HEK293 (cell line): ENCODE measurements around the gene TTC34.

ENCODE experiments used
- CTCF ChIA-PET: fragments of 350-600 bp; formaldehyde crosslinking; extraction: SDS; loops from one replicate; lab custom pipeline; 2021; ENCODE audit warnings: antibody characterized with exemption; lab: Yijun Ruan, JAX
- POLR2A ChIA-PET: fragments of 300-600 bp; formaldehyde crosslinking; extraction: SDS; loops from one replicate; lab custom pipeline; 2020; ENCODE audit warnings: antibody characterized with exemption, inconsistent platforms; lab: Yijun Ruan, JAX
- H3K27ac ChIP-seq: fragments of 200-500 bp; sonication (Bioruptor generic); 2 replicates; pipeline ENCODE4 v1.5.1; 2014; ENCODE audit warnings: low read depth, low read length, control low read depth, inconsistent platforms; ENCODE audit errors: extremely low read depth
- H3K36me3 ChIP-seq, 2 experiments: fragments of 200-500 bp in 1 of 2; sonication (Bioruptor generic) in 1 of 2; 1 replicate in 1 of 2; 2 replicates in 1 of 2; pipeline ENCODE4 v1.5.1; 2014 to 2017; ENCODE audit warnings: inconsistent platforms in 2 of 2, low read length in 2 of 2; ENCODE audit not compliant: control insufficient read depth in 2 of 2, insufficient read depth in 1 of 2
- H3K4me1 ChIP-seq: fragments of 200-500 bp; sonication (Bioruptor generic); 2 replicates; pipeline ENCODE4 v1.5.1; 2014; ENCODE audit warnings: mild to moderate bottlenecking, low read length, inconsistent platforms; ENCODE audit not compliant: control insufficient read depth, insufficient read depth
- H3K4me3 ChIP-seq: 2 replicates; pipeline ENCODE4 v1.5.1; 2011; ENCODE audit warnings: low read depth, mild to moderate bottlenecking, control low read depth, low read length, moderate library complexity
- H3K9me3 ChIP-seq: fragments of 200-500 bp; sonication (Bioruptor generic); 2 replicates; pipeline ENCODE4 v1.5.1; 2014; ENCODE audit warnings: low read depth, low read length, inconsistent platforms; ENCODE audit not compliant: control insufficient read depth, insufficient read depth
- BCL11A ChIP-seq: fragments of 450-650 bp; formaldehyde crosslinking; IDR thresholded peaks from 2 replicates; pipeline ENCODE4 v1.5.1; 2016; ENCODE audit warnings: low read depth, missing biosample characterization, missing genetic modification characterization
- GLI2 ChIP-seq: fragments of 450-650 bp; formaldehyde crosslinking; IDR thresholded peaks from 2 replicates; pipeline ENCODE4; 2017; ENCODE audit warnings: missing biosample characterization, missing genetic modification characterization, low read depth, borderline replicate concordance
- GLIS1 ChIP-seq: fragments of 450-650 bp; formaldehyde crosslinking; IDR thresholded peaks from 2 replicates; pipeline ENCODE4 v1.5.1; 2016; ENCODE audit warnings: missing biosample characterization, missing genetic modification characterization
- GLIS2 ChIP-seq: fragments of 450-650 bp; formaldehyde crosslinking; IDR thresholded peaks from 2 replicates; pipeline ENCODE4 v1.5.1; 2016; ENCODE audit warnings: missing biosample characterization, missing genetic modification characterization
- HOXC10 ChIP-seq: sonication (generic); formaldehyde crosslinking; IDR thresholded peaks from 2 replicates; pipeline ENCODE4 v1.8.1; 2023; ENCODE audit warnings: mild to moderate bottlenecking, missing genetic modification reagents
- HOXD13 ChIP-seq: sonication (generic); formaldehyde crosslinking; IDR thresholded peaks from 2 replicates; pipeline ENCODE4 v1.8.0; 2022; ENCODE audit warnings: missing genetic modification reagents, borderline replicate concordance
- KLF9 ChIP-seq: fragments of 450-650 bp; formaldehyde crosslinking; IDR thresholded peaks from 2 replicates; pipeline ENCODE4 v1.5.1; 2016; ENCODE audit warnings: missing biosample characterization, missing genetic modification characterization, low read depth
- SCRT2 ChIP-seq: fragments of 450-650 bp; formaldehyde crosslinking; IDR thresholded peaks from 2 replicates; pipeline ENCODE4 v1.5.1; 2016; ENCODE audit warnings: missing biosample characterization, missing genetic modification characterization
- TCF7L2 ChIP-seq: IDR thresholded peaks from 2 replicates; pipeline ENCODE4 v1.6.1; 2011; ENCODE audit warnings: low read depth, mild to moderate bottlenecking, inconsistent platforms, low read length, moderate library complexity, borderline replicate concordance
- ZBTB10 ChIP-seq: fragments of 450-650 bp; formaldehyde crosslinking; IDR thresholded peaks from 2 replicates; pipeline ENCODE4 v1.5.1; 2016; ENCODE audit warnings: missing biosample characterization, missing genetic modification characterization
- ZFP3 ChIP-seq: fragments of 450-650 bp; formaldehyde crosslinking; IDR thresholded peaks from 2 replicates; pipeline ENCODE4 v1.5.1; 2016; ENCODE audit warnings: low read depth, missing biosample characterization, missing genetic modification characterization
- ZNF174 ChIP-seq: fragments of 450-650 bp; formaldehyde crosslinking; IDR thresholded peaks from 2 replicates; pipeline ENCODE4 v1.5.0; 2017; ENCODE audit warnings: missing biosample characterization, mild to moderate bottlenecking, missing genetic modification characterization
- ZNF366 ChIP-seq: fragments of 450-650 bp; formaldehyde crosslinking; conservative IDR thresholded peaks from 2 replicates; pipeline ENCODE4 v1.5.1; 2016; ENCODE audit warnings: missing biosample characterization, missing genetic modification characterization
- ZNF544 ChIP-seq: fragments of 450-650 bp; formaldehyde crosslinking; IDR thresholded peaks from 2 replicates; pipeline ENCODE4 v1.5.0; 2017; ENCODE audit warnings: missing biosample characterization, missing genetic modification characterization
- ZNF555 ChIP-seq: fragments of 450-650 bp; formaldehyde crosslinking; conservative IDR thresholded peaks from 2 replicates; pipeline ENCODE4 v1.5.1; 2017; ENCODE audit warnings: missing biosample characterization, mild to moderate bottlenecking, missing genetic modification characterization, inconsistent platforms
- ZNF585B ChIP-seq: fragments of 450-650 bp; formaldehyde crosslinking; IDR thresholded peaks from 2 replicates; pipeline ENCODE4 v1.5.1; 2016; ENCODE audit warnings: missing biosample characterization, missing genetic modification characterization
- ZNF658 ChIP-seq: fragments of 450-650 bp; formaldehyde crosslinking; IDR thresholded peaks from 2 replicates; pipeline ENCODE4; 2016; ENCODE audit warnings: missing biosample characterization, missing genetic modification characterization
- ZNF837 ChIP-seq: fragments of 450-650 bp; formaldehyde crosslinking; IDR thresholded peaks from 2 replicates; pipeline ENCODE4 v1.5.1; 2016; ENCODE audit warnings: missing biosample characterization, missing genetic modification characterization
- ZXDB ChIP-seq: fragments of 450-650 bp; formaldehyde crosslinking; IDR thresholded peaks from 2 replicates; pipeline ENCODE4 v1.5.1; 2016; ENCODE audit warnings: missing biosample characterization, missing genetic modification characterization
- TF ChIP-seq, protein P1 (sequence below): fragments of 450-650 bp; formaldehyde crosslinking; IDR thresholded peaks from 2 replicates; pipeline ENCODE4 v1.5.1; 2016; ENCODE audit warnings: missing biosample characterization, missing genetic modification characterization
- TF ChIP-seq, protein P2 (sequence below): fragments of 450-650 bp; formaldehyde crosslinking; IDR thresholded peaks from 2 replicates; pipeline ENCODE4 v1.5.1; 2016; ENCODE audit warnings: missing biosample characterization, missing genetic modification characterization
- TF ChIP-seq, protein P3 (sequence below): fragments of 450-650 bp; formaldehyde crosslinking; conservative IDR thresholded peaks from 2 replicates; pipeline ENCODE4 v1.5.1; 2016; ENCODE audit warnings: low read depth, missing biosample characterization, missing genetic modification characterization

Gene TTC34

DNA sequence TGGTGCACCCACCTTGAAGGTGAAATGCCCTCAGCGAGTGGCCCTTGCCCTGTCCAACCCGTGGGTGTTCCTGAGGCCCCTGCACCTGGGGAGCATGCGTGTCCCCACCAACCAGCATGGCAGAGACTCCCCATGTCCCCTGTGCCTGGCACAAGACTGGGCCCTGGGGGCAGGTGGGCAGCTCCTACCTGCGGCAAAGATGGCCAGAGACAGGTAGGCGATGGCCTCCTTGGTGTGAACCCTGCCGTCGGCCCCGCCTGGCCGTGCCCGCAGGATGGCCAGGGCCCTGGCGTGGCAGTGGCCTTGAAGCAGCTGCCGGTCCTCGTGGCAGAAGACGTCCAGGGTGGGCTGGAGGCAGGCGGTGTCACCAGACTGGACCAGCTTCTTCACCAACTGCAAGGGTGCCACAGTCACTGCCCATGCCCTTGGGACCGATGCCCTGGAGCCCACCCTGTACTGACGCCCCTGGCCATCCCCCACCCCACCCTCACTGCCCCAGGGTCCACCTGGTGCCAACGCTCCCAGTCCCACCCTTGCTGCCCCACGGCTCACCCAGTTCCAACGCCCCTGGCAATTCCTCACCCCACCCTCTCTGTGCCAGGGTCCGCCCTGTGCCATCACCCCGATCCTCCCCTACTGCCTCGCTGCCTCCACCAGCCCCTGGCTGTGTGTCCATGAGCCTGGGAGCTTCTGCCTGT lies 15.7 kb downstream of the TTC34 start:
- H3K27ac ChIP-seq: no peak overlapping the region
- CTCF ChIA-PET: interaction anchor here (0.5 to 0.9 kb wide), 4 partner anchors 230 to 1033 kb away, joined by 3 to 4 read pairs (median 3); partner anchors contain the start of gene TNFRSF14
- no peaks in the 10 kb centered on the region; the same call in 1 of the 2 replicates for H3K9me3 ChIP-seq
- TF ChIP-seq HOXD13 (CRISPR knock-in tag): no peak
- TF ChIP-seq TCF7L2: no peak
- TF ChIP-seq SCRT2: no peak
- TF ChIP-seq, protein P1, sequence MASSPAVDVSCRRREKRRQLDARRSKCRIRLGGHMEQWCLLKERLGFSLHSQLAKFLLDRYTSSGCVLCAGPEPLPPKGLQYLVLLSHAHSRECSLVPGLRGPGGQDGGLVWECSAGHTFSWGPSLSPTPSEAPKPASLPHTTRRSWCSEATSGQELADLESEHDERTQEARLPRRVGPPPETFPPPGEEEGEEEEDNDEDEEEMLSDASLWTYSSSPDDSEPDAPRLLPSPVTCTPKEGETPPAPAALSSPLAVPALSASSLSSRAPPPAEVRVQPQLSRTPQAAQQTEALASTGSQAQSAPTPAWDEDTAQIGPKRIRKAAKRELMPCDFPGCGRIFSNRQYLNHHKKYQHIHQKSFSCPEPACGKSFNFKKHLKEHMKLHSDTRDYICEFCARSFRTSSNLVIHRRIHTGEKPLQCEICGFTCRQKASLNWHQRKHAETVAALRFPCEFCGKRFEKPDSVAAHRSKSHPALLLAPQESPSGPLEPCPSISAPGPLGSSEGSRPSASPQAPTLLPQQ (tag by site-specific recombination): no peak
- TF ChIP-seq ZFP3 (tag by site-specific recombination): no peak
- TF ChIP-seq GLI2: no peak
- TF ChIP-seq, protein P2, sequence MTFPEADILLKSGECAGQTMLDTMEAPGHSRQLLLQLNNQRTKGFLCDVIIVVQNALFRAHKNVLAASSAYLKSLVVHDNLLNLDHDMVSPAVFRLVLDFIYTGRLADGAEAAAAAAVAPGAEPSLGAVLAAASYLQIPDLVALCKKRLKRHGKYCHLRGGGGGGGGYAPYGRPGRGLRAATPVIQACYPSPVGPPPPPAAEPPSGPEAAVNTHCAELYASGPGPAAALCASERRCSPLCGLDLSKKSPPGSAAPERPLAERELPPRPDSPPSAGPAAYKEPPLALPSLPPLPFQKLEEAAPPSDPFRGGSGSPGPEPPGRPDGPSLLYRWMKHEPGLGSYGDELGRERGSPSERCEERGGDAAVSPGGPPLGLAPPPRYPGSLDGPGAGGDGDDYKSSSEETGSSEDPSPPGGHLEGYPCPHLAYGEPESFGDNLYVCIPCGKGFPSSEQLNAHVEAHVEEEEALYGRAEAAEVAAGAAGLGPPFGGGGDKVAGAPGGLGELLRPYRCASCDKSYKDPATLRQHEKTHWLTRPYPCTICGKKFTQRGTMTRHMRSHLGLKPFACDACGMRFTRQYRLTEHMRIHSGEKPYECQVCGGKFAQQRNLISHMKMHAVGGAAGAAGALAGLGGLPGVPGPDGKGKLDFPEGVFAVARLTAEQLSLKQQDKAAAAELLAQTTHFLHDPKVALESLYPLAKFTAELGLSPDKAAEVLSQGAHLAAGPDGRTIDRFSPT (tag by site-specific recombination): no peak
- TF ChIP-seq ZNF555 (tag by site-specific recombination): no peak
- TF ChIP-seq ZNF544 (tag by site-specific recombination): no peak
- TF ChIP-seq ZNF658: no peak
- no peak for TF ChIP-seq KLF9 (tag by site-specific recombination)
- POLR2A ChIA-PET: no interaction called here
- no peaks in the 10 kb centered on the region for H3K4me1 ChIP-seq
- no peak overlapping the region for H3K4me3 ChIP-seq
- no peaks in the 10 kb centered on the region for H3K36me3 ChIP-seq

DNA sequence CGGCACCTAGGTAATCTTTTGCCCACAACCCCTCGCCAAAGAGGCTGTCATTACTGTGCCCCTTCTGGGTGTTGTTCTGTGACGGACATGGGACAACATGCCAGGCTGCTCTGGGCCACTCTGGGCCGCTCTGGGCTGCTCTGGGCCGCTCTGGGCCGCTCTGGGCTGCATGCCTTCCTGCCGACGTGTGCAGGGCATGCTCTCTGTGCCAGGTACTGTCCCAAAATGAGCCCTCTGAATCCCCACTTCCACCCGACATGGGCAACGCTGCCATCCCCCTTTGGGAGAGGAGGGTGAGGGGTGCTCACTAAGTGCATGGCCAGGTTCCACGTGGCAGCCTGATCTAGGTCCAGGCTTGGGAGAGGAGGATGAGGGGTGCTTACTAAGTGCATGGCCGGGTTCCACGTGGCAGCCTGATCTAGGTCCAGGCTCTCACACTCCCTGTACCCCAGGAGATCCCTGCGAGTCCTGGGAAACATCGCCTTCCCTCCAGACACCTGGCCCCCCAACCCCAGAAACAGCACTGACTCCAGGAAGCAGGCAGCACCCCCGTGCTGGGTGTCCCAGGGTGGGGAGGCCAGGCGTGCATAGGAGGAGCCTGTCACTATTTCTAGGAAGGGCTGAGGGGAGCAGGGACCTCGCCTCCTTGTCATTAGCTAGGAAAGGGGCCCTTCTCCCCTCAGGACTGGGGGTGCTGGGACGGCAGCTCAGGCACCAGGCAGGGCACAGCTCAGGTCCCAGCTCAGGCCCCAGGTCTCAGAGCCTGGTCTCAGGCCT lies 16.5 kb downstream of the TTC34 start:
- ChIA-PET CTCF (interaction anchor here (0.6 to 0.9 kb wide), 2 partner anchors 229 to 1033 kb away, joined by 3 read pairs; partner anchors contain the start of gene TNFRSF14), POLR2A (no interaction called here)
- no peaks in the 10 kb centered on the region; the same call in 1 of the 2 replicates for H3K9me3 ChIP-seq
- no peak for TF ChIP-seq ZXDB (tag by site-specific recombination)
- no peak for TF ChIP-seq TCF7L2
- TF ChIP-seq, protein P3, sequence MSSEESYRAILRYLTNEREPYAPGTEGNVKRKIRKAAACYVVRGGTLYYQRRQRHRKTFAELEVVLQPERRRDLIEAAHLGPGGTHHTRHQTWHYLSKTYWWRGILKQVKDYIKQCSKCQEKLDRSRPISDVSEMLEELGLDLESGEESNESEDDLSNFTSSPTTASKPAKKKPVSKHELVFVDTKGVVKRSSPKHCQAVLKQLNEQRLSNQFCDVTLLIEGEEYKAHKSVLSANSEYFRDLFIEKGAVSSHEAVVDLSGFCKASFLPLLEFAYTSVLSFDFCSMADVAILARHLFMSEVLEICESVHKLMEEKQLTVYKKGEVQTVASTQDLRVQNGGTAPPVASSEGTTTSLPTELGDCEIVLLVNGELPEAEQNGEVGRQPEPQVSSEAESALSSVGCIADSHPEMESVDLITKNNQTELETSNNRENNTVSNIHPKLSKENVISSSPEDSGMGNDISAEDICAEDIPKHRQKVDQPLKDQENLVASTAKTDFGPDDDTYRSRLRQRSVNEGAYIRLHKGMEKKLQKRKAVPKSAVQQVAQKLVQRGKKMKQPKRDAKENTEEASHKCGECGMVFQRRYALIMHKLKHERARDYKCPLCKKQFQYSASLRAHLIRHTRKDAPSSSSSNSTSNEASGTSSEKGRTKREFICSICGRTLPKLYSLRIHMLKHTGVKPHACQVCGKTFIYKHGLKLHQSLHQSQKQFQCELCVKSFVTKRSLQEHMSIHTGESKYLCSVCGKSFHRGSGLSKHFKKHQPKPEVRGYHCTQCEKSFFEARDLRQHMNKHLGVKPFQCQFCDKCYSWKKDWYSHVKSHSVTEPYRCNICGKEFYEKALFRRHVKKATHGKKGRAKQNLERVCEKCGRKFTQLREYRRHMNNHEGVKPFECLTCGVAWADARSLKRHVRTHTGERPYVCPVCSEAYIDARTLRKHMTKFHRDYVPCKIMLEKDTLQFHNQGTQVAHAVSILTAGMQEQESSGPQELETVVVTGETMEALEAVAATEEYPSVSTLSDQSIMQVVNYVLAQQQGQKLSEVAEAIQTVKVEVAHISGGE: no peak
- TF ChIP-seq ZNF366 (tag by site-specific recombination): no peak
- TF ChIP-seq ZBTB10 (tag by site-specific recombination): no peak
- TF ChIP-seq ZFP3 (tag by site-specific recombination): no peak
- TF ChIP-seq GLIS2 (tag by site-specific recombination): no peak
- no peak for TF ChIP-seq ZNF585B (tag by site-specific recombination)
- no peak for TF ChIP-seq ZNF837 (tag by site-specific recombination)
- TF ChIP-seq ZNF174 (tag by site-specific recombination): no peak
- TF ChIP-seq BCL11A: no peak
- TF ChIP-seq GLIS1 (tag by site-specific recombination): no peak
- TF ChIP-seq ZNF555 (tag by site-specific recombination): no peak
- TF ChIP-seq HOXC10 (CRISPR knock-in tag): no peak

More for the DNA sequence above, 16.5 kb downstream of the TTC34 start:
- H3K27ac ChIP-seq: no peak overlapping the region
- H3K36me3 ChIP-seq: no peaks in the 10 kb centered on the region
- no peak overlapping the region for H3K4me3 ChIP-seq
- H3K4me1 ChIP-seq: no peaks in the 10 kb centered on the region
